GM18867 (cell line): Measurements from ENCODE around the gene FBXO10.
"Not testable (repeated sequence)": the region's sequence is repeated elsewhere in the genome, so short reads cannot be mapped to it uniquely, and the experiment has no call there.

ENCODE experiments used
- ATAC-seq: cut with Tn5 transposase; IDR thresholded peaks from one replicate; pipeline ENCODE4 v1.9.1; 2021; ENCODE audit warnings: mild to moderate bottlenecking, moderate library complexity; ENCODE audit not compliant: unreplicated experiment

The FBXO10 gene

GRCh38 chr9:37575921-37576721, at the start of gene FBXO10:
Gene FBXO10 (minus strand): TSS chr9:37576380. CDS start chr9:37541768, 34,612 bp downstream.
- peak; percentile 75 for ATAC-seq

GRCh38 chr9:37625758-37626147, 49.6 kb upstream of the FBXO10 start:
- no peak for ATAC-seq

GRCh38 chr9:37625036-37625757, 49.0 kb upstream of the FBXO10 start:
- no peak for ATAC-seq

GRCh38 chr9:37624073-37624472, 47.9 kb upstream of the FBXO10 start:
- ATAC-seq: no peak

- ATAC-seq: no peak
Observed at GRCh38 chr9:37623267-37623666, 47.1 kb upstream of the FBXO10 start.

GRCh38 chr9:37622462-37622861, 46.3 kb upstream of the FBXO10 start:
- ATAC-seq: no peak

- ATAC-seq: no peak
Observed at GRCh38 chr9:37621273-37622121, 45.3 kb upstream of the FBXO10 start.

GRCh38 chr9:37620396-37620795, 44.2 kb upstream of the FBXO10 start:
- no peak for ATAC-seq

GRCh38 chr9:37619806-37620205, 43.6 kb upstream of the FBXO10 start:
- no peak for ATAC-seq

- ATAC-seq: no peak
Observed at GRCh38 chr9:37618817-37619216, 42.6 kb upstream of the FBXO10 start.

GRCh38 chr9:37617832-37618231, 41.7 kb upstream of the FBXO10 start:
- ATAC-seq: no peak

- no peak for ATAC-seq
Observed at GRCh38 chr9:37617161-37617560, 41.0 kb upstream of the FBXO10 start.

GRCh38 chr9:37611961-37612360, 35.8 kb upstream of the FBXO10 start:
- ATAC-seq: no peak

GRCh38 chr9:37611014-37611413, 34.8 kb upstream of the FBXO10 start:
- no peak for ATAC-seq

GRCh38 chr9:37609735-37610397, 33.7 kb upstream of the FBXO10 start:
- no peak for ATAC-seq

- no peak for ATAC-seq
Observed at GRCh38 chr9:37608250-37608649, 32.1 kb upstream of the FBXO10 start.

GRCh38 chr9:37604296-37604695, 28.1 kb upstream of the FBXO10 start:
- ATAC-seq: no peak

GRCh38 chr9:37602817-37603216, 26.6 kb upstream of the FBXO10 start:
- ATAC-seq: no peak

GRCh38 chr9:37602061-37602460, 25.9 kb upstream of the FBXO10 start:
- ATAC-seq: not testable (repeated sequence)

- ATAC-seq: no peak
Observed at GRCh38 chr9:37596504-37596903, 20.3 kb upstream of the FBXO10 start.
